Activated CD4-positive, alpha-beta T cell treated with anti-CD3 and anti-CD28 coated beads for 1 hour (primary cell): ENCODE data around the gene DTYMK.

Experiments used
- DNase-seq: peaks from one replicate; pipeline ENCODE4 v3.0.0-alpha.2; 2020

DTYMK gene

GRCh38 chr2:241645915-241646645 lies 40.5 kb downstream of the DTYMK start:
- DNase-seq: no peak

GRCh38 chr2:241645056-241645914 lies 41.3 kb downstream of the DTYMK start:
- no peak for DNase-seq

- DNase-seq: no peak
Measured at GRCh38 chr2:241641631-241642030, 45.0 kb downstream of the DTYMK start.

GRCh38 chr2:241640165-241640795 lies 46.3 kb downstream of the DTYMK start:
- no peak for DNase-seq

GRCh38 chr2:241639385-241639784 lies 47.2 kb downstream of the DTYMK start:
- no peak for DNase-seq

- DNase-seq: no peak
Measured at GRCh38 chr2:241638940-241639339, 47.7 kb downstream of the DTYMK start.

- DNase-seq: no peak
Measured at GRCh38 chr2:241637795-241638660, 48.6 kb downstream of the DTYMK start.

GRCh38 chr2:241637018-241637794 lies 49.4 kb downstream of the DTYMK start, which contains the start of the genes ATG4B and THAP4:
Gene ATG4B, plus strand, starts transcription at chr2:241637693. Its CDS starts 22 bp downstream, at chr2:241637715.
Gene THAP4, minus strand, starts transcription at chr2:241637158. Its CDS starts 141 bp downstream, at chr2:241637017.
- DNase-seq: peak; percentile 64

- no peak for DNase-seq
Measured at GRCh38 chr2:241636182-241637017, 50.2 kb downstream of the DTYMK start.

- no peak for DNase-seq
Measured at GRCh38 chr2:241635756-241636155, 50.9 kb downstream of the DTYMK start.

GRCh38 chr2:241633561-241633960 lies 53.1 kb downstream of the DTYMK start:
- no peak for DNase-seq

- DNase-seq: no peak
Measured at GRCh38 chr2:241632478-241633325, 53.9 kb downstream of the DTYMK start.

GRCh38 chr2:241629762-241630435 lies 56.7 kb downstream of the DTYMK start:
- no peak for DNase-seq

- no peak for DNase-seq
Measured at GRCh38 chr2:241627675-241628074, 58.9 kb downstream of the DTYMK start.
